ENCODE data around the gene TMEM63A. TPM values are rescaled to one million over a fixed set of nuclear protein-coding genes. Genes with fewer than 3 reads are reported as not detected.

The TMEM63A gene
- total RNA-seq, 1 experiment from 2014 or later: 6.4 TPM

GRCh38 chr1:225911191-225912130, 29.3 kb upstream of the TMEM63A start:
- in situ Hi-C loops (cut with HindIII; ENCODE audit: low pct_unique_long_range_greater_than_20kb, low sequenced_read_pairs): no loop called here
- no peak for DNase-seq (ENCODE audit: low read depth)

DNA sequence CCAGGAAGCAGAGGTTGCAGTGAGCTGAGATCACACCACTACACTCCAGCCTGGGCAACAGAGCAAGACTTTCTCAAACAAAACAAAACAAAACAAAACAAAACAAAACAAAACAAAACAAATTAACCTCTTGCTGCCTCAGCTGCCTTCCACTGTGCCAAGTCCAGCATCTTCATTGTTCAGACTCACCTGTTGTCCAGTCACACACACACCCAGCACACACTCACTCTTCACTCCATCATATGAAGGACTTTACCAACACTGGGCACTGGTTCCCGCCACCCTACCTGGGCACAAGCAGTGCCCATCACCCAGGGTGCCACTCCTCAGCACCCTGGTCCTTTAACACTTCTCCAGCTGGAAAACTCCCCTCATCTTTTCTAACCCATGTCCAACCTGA, 27.3 kb upstream of the TMEM63A start:
- in situ Hi-C loops (cut with HindIII; ENCODE audit: low pct_unique_long_range_greater_than_20kb, low sequenced_read_pairs): no loop called here
- DNase-seq (ENCODE audit: low read depth): no peak

GRCh38 chr1:225908773-225909172, 26.6 kb upstream of the TMEM63A start:
- in situ Hi-C loops (cut with HindIII; ENCODE audit: low pct_unique_long_range_greater_than_20kb, low sequenced_read_pairs): no loop called here

DNA sequence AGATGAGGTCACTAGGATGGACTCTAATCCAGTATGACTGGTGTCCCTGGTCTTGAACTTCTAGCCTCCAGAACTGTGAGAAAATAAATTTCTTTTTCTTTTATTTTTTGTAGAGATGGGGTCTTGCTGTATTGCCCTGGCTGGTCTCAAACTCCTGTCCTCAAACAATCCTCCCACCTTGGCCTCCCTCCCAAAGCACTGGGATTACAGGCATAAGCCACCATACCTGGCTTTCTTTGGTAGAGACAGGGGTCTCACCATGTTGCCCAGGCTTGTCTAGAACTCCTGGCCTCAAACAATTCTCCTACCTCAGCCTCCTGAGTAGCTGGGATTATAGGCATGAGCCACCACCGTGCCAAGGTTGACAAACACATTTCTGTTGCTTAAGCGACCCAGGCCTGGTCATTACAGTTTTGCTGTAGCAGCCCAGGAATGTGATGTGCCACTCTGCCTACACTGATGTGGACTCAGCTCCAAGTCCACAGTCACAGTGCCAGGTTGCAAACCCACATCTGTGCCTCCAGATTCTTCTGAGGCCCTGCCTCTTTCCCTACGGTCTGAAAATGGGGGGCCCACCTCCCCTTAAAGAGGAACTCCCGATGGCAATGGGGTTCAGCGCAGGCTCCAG, 25.9 kb upstream of the TMEM63A start:
- in situ Hi-C loops (cut with HindIII; ENCODE audit: low pct_unique_long_range_greater_than_20kb, low sequenced_read_pairs): no loop called here
- no peak for DNase-seq (ENCODE audit: low read depth)

More at GRCh38 chr1:225908773-225909172, 26.6 kb upstream of the TMEM63A start:
- DNase-seq (ENCODE audit: low read depth): no peak

- no peak for DNase-seq (ENCODE audit: low read depth)
- in situ Hi-C loops (cut with HindIII; ENCODE audit: low pct_unique_long_range_greater_than_20kb, low sequenced_read_pairs): no loop called here
Observed at GRCh38 chr1:225907341-225907740, 25.2 kb upstream of the TMEM63A start.

GRCh38 chr1:225906467-225906866, 24.3 kb upstream of the TMEM63A start:
- in situ Hi-C loops (cut with HindIII; ENCODE audit: low pct_unique_long_range_greater_than_20kb, low sequenced_read_pairs): no loop called here
- no peak for DNase-seq (ENCODE audit: low read depth)

DNA sequence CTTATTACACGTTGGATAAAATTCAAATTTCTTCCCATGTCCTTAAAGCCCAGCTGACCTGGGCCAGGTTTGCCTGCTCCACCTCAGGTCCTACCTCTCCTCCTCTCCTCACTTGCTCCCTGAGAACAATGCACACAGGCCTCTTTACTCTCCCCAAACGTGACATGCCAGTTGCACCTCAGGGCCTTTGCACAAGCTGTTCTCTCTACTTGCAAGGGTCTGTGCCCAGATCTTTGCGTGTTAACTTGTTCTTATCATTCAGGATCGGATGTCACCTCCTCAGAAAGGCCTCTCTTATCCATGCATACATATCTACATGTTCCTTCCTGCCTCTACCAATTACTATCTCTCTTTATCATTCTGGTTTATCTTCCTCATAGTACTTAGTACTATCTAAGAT, 21.4 kb upstream of the TMEM63A start:
- in situ Hi-C loops (cut with HindIII; ENCODE audit: low pct_unique_long_range_greater_than_20kb, low sequenced_read_pairs): no loop called here
- DNase-seq (ENCODE audit: low read depth): no peak

- in situ Hi-C loops (cut with HindIII; ENCODE audit: low pct_unique_long_range_greater_than_20kb, low sequenced_read_pairs): no loop called here
- no peak for DNase-seq (ENCODE audit: low read depth)
Observed at GRCh38 chr1:225899044-225899925, 17.1 kb upstream of the TMEM63A start.

DNA sequence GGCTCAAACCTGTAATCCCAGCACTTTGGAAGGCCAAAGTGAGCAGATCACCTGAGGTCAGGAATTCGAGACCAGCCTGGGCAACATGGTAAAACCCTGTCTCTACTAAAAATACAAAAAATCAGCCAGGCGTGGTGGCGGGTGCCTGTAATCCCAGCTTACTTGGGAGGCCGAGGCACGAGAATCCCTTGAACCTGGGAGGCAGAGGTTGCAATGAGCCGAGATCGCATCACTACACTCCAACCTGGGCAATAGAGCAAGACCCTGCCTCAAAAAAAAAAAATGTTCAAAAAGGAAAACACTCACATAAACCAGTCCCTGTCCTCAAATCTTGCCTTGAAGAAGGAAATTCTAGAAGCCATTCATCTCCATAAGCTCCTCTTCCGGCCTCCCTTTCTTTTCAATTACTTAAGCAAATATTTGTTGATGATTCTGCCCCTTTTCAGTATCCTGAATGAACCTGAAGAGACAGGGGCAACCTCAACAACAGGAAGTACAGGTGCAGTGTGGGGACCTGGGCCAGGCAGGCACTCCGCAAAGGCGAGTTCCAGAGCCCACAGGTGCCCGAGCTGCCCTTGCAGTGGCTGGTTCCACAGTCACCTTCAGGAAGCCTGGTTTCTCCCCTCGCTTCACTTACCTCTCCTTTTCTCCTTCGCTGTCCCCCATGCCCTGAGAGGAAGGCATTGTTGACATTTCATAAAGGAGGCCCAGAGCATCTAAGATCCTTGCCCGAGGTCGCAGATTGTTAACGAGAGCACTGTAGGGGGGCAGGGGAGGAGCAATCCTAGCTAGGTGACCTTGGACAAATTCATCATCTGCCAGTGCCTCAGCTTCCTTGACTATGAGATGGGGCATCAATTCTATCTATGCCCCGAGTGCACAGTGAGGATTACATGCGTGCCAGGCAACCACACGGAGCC, 15.7 kb upstream of the TMEM63A start:
- no peak for DNase-seq (ENCODE audit: low read depth)
- in situ Hi-C loops (cut with HindIII; ENCODE audit: low pct_unique_long_range_greater_than_20kb, low sequenced_read_pairs): no loop called here

GRCh38 chr1:225896937-225897549, 14.9 kb upstream of the TMEM63A start:
- in situ Hi-C loops (cut with HindIII; ENCODE audit: low pct_unique_long_range_greater_than_20kb, low sequenced_read_pairs): no loop called here
- peak; percentile 66 for DNase-seq (ENCODE audit: low read depth)

DNA sequence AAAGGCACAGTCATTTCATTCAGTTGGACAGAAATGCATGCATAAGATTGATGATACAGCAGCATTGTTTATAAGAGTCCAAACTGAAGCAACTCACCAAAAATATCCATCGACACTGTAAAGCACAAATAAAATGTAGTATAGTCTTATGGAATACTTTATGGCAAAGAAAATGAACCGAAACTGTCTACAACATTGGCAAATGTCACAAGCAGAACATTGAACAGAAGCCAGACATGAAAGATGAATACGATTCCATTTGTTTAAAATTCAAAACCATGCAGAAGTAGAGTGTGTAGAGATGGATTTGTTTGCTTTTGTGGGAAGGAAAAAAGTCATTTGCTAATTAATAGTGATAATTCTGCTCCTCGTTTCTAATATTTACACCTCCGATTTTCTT, 14.3 kb upstream of the TMEM63A start:
- no peak for DNase-seq (ENCODE audit: low read depth)
- in situ Hi-C loops (cut with HindIII; ENCODE audit: low pct_unique_long_range_greater_than_20kb, low sequenced_read_pairs): no loop called here

- in situ Hi-C loops (cut with HindIII; ENCODE audit: low pct_unique_long_range_greater_than_20kb, low sequenced_read_pairs): no loop called here
- DNase-seq (ENCODE audit: low read depth): no peak
Observed at GRCh38 chr1:225892307-225892706, 10.1 kb upstream of the TMEM63A start.

GRCh38 chr1:225891229-225891972, 9.2 kb upstream of the TMEM63A start:
- in situ Hi-C loops (cut with HindIII; ENCODE audit: low pct_unique_long_range_greater_than_20kb, low sequenced_read_pairs): no loop called here
- DNase-seq (ENCODE audit: low read depth): no peak

DNA sequence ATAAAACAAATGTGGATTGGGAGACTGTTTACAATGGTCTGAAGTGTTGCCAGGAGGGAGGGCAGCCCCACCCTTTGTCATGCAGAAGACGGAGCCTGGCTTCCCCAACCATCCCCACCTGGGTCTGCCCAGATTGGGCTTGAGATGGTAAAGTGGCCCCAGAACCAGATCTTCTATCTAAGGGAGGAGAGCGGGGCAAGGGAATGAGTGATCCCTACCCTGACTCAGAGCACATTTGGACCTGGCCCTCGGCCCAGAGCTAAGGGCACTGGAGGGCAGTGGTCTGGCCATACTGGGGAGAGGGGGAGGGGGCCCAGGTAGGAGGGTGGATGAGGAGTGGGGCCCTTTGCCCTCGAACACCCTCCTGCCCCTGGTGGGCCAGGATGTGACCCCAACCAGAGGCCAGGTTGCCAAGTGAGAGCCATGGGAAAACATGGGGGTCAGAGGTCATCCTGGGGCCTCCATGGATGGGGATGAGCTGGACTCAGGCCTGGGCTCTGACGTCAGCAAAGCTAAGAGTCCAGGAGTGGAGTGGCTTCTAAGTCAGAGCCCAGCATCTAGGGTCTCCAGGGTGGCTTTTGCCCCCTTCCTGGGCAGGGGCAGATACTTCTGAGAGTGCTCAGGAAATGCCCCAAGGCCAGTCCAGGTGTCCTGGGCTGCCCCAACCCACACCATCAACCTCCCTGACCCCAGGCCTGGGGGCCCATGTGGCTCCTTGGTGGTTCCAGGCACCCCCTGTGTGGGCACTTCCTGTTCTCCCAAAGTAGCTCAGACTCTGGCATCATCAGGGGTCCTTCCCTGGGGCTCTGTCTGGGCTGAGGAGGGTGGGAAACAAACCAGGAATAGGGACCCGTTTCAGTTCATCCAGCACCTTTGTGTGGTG, 8.4 kb upstream of the TMEM63A start:
- in situ Hi-C loops (cut with HindIII; ENCODE audit: low pct_unique_long_range_greater_than_20kb, low sequenced_read_pairs): no loop called here

GRCh38 chr1:225889743-225890142, 7.6 kb upstream of the TMEM63A start:
- in situ Hi-C loops (cut with HindIII; ENCODE audit: low pct_unique_long_range_greater_than_20kb, low sequenced_read_pairs): no loop called here

More for the DNA sequence above, 8.4 kb upstream of the TMEM63A start:
- DNase-seq (ENCODE audit: low read depth): no peak

More at GRCh38 chr1:225889743-225890142, 7.6 kb upstream of the TMEM63A start:
- no peak for DNase-seq (ENCODE audit: low read depth)
